Measurements from ENCODE around the gene EML5. TPM values are rescaled to one million over a fixed set of nuclear protein-coding genes. Genes with fewer than 3 reads are reported as not detected.
A peak's percentile ranks its signal among the peaks of the same experiment; 100 is the strongest.

EML5 gene
- polyA plus RNA-seq, 4 donors, result 0.35 to 3.4 (median 2.5) TPM

- no peak for DNase-seq (ENCODE audit: low read depth in 4 of 4, low spot score in 3 of 4)
Observed at GRCh38 chr14:88733121-88733520, 59.6 kb downstream of the EML5 start.

- no peak for DNase-seq (ENCODE audit: low read depth in 4 of 4, low spot score in 3 of 4)
Observed at GRCh38 chr14:88729159-88729558, 63.6 kb downstream of the EML5 start.

GRCh38 chr14:88727057-88727456, 65.7 kb downstream of the EML5 start:
- DNase-seq (ENCODE audit: low read depth in 4 of 4, low spot score in 3 of 4), result no peak

GRCh38 chr14:88710709-88711108, 82.0 kb downstream of the EML5 start:
- no peak for DNase-seq (ENCODE audit: low read depth in 4 of 4, low spot score in 3 of 4)

GRCh38 chr14:88707088-88707487, 85.7 kb downstream of the EML5 start:
- DNase-seq (ENCODE audit: low read depth in 4 of 4, low spot score in 3 of 4), result no peak

GRCh38 chr14:88706425-88706824, 86.3 kb downstream of the EML5 start:
- no peak for DNase-seq (ENCODE audit: low read depth in 4 of 4, low spot score in 3 of 4)

GRCh38 chr14:88698651-88699050, 94.1 kb downstream of the EML5 start:
- DNase-seq (ENCODE audit: low read depth in 4 of 4, low spot score in 3 of 4), result no peak

- no peak for DNase-seq (ENCODE audit: low read depth in 4 of 4, low spot score in 3 of 4)
Observed at GRCh38 chr14:88695870-88696269, 96.9 kb downstream of the EML5 start.

GRCh38 chr14:88688386-88688785, 104.4 kb downstream of the EML5 start:
- DNase-seq (ENCODE audit: low read depth in 4 of 4, low spot score in 3 of 4), result no peak

GRCh38 chr14:88683119-88683518, 109.6 kb downstream of the EML5 start:
- DNase-seq (ENCODE audit: low read depth in 4 of 4, low spot score in 3 of 4), result no peak

- DNase-seq (ENCODE audit: low read depth in 4 of 4, low spot score in 3 of 4), result no peak
Observed at GRCh38 chr14:88682495-88683114, 110.1 kb downstream of the EML5 start.

- DNase-seq (ENCODE audit: low read depth in 4 of 4, low spot score in 3 of 4), result no peak
Observed at GRCh38 chr14:88681755-88682494, 110.8 kb downstream of the EML5 start.

GRCh38 chr14:88669346-88669745, 123.4 kb downstream of the EML5 start:
- DNase-seq (ENCODE audit: low read depth in 4 of 4, low spot score in 3 of 4), result no peak

- no peak for DNase-seq (ENCODE audit: low read depth in 4 of 4, low spot score in 3 of 4)
Observed at GRCh38 chr14:88668448-88669116, 124.2 kb downstream of the EML5 start.

- DNase-seq (ENCODE audit: low read depth in 4 of 4, low spot score in 3 of 4), result peak; percentile 49 to 60 (median 52)
Observed at GRCh38 chr14:88667555-88668273, 125.0 kb downstream of the EML5 start.

GRCh38 chr14:88660056-88660455, 132.7 kb downstream of the EML5 start:
- DNase-seq (ENCODE audit: low read depth in 4 of 4, low spot score in 3 of 4), result no peak

GRCh38 chr14:88639221-88639620, 153.5 kb downstream of the EML5 start:
- no peak for DNase-seq (ENCODE audit: low read depth in 4 of 4, low spot score in 3 of 4)

- DNase-seq (ENCODE audit: low read depth in 4 of 4, low spot score in 3 of 4), result no peak
Observed at GRCh38 chr14:88632512-88632911, 160.2 kb downstream of the EML5 start.

- no peak for DNase-seq (ENCODE audit: low read depth in 4 of 4, low spot score in 3 of 4)
Observed at GRCh38 chr14:88631091-88631490, 161.7 kb downstream of the EML5 start.

- no peak for DNase-seq (ENCODE audit: low read depth in 4 of 4, low spot score in 3 of 4)
Observed at GRCh38 chr14:88630565-88630964, 162.2 kb downstream of the EML5 start.

GRCh38 chr14:88628462-88628861, 164.3 kb downstream of the EML5 start:
- peak in 1 of 4 donors; percentile 16 for DNase-seq (ENCODE audit: low read depth in 4 of 4, low spot score in 3 of 4)

Data from left renal pelvis (tissue), 4 donors.